Kidney (tissue), 14 donors: Measurements from ENCODE around the gene CLIP1. TPM values are rescaled to one million over a fixed set of nuclear protein-coding genes. Genes with fewer than 3 reads are reported as not detected.
"Not testable (repeated sequence)": the region's sequence is repeated elsewhere in the genome, so short reads cannot be mapped to it uniquely, and the experiment has no call there.

Experiments used
- DNase-seq, 5 donors: peaks; one replicate each; pipeline ENCODE4 v3.0.0-alpha.2; 2013 to 2020
- FAIRE-seq: peaks from 2 replicates; lab custom pipeline; 2012; peaks lifted over from hg19 to GRCh38; lab: Jason Lieb, UNC
- H3K27ac ChIP-seq, 2 donors: one replicate each; pipeline ENCODE4 v1.7.0; 2013; ENCODE audit warnings: low read depth in 2 of 2, low read length in 2 of 2, inconsistent platforms in 1 of 2
- H3K27me3 ChIP-seq: one replicate; pipeline ENCODE4 v1.7.1; 2013; ENCODE audit warnings: low read length, inconsistent platforms; ENCODE audit not compliant: control insufficient read depth, insufficient read depth
- H3K36me3 ChIP-seq, 3 donors: one replicate each; pipeline versions ENCODE4 v1.7.0 to v1.7.1; 2013; ENCODE audit warnings: low read length in 3 of 3, control low read depth in 1 of 3, inconsistent platforms in 1 of 3; ENCODE audit not compliant: insufficient read depth in 3 of 3, control insufficient read depth in 2 of 3
- H3K4me1 ChIP-seq, 3 donors: one replicate each; pipeline versions ENCODE4 v1.7.0 to v1.7.1; 2013; ENCODE audit warnings: low read length in 3 of 3, inconsistent platforms in 1 of 3, low read depth in 1 of 3; ENCODE audit not compliant: control insufficient read depth in 2 of 3, insufficient read depth in 2 of 3
- H3K4me3 ChIP-seq, 3 donors: one replicate each; pipeline versions ENCODE4 v1.7.0 to v1.8.1; 2013; ENCODE audit warnings: low read length in 3 of 3, control low read depth in 1 of 3, inconsistent platforms in 1 of 3
- H3K9ac ChIP-seq, 3 donors: one replicate each; pipeline versions ENCODE4 v1.7.0 to v1.7.1; 2013; ENCODE audit warnings: low read length in 3 of 3, control low read depth in 1 of 3, inconsistent platforms in 1 of 3
- H3K9me3 ChIP-seq, 3 donors: one replicate each; pipeline versions ENCODE4 v1.7.0 to v1.7.1; 2013; ENCODE audit warnings: low read length in 3 of 3, control low read depth in 1 of 3, inconsistent platforms in 1 of 3; ENCODE audit not compliant: control insufficient read depth in 2 of 3, insufficient read depth in 1 of 3
- intact Hi-C: fragments of 100-400 bp; cut with DNase I; formaldehyde crosslinking; loops from one replicate; pipeline ENCODE4 v1.11.1; 2022
- polyA plus RNA-seq: library from polyadenylated mRNA; stranded (reverse); fragments of 350-450 nt; fragmentation: Illumina TruSeq; extraction: RNeasy Lipid Tissue Mini Kit (QIAGEN cat#74804); gene quantifications from one replicate; pipeline ENCODE4 v1.2.3, GENCODE V29; 2014; ENCODE audit warnings: low read depth, low replicate concordance; ENCODE audit not compliant: insufficient read depth
- total RNA-seq: library from RNA; stranded (reverse); fragmentation: NEBNext Ultra II Directional; extraction: Animal tissue kit (Norgen Biotek cat#: 25700); gene quantifications from one replicate; pipeline ENCODE4 v1.2.1, GENCODE V29; 2021
- TF ChIP-seq, protein P1 (sequence below): IDR thresholded peaks from 3 replicates; pipeline ENCODE4 v1.5.1; 2012; ENCODE audit warnings: mild to moderate bottlenecking, moderate library complexity, borderline replicate concordance; ENCODE audit not compliant: insufficient read depth; ENCODE audit errors: extremely low read depth
- donor health status: control.
- donor health status: control.
- donor health status: control.
- donor health status: control.
- donor health status: control.
- donor health status: DM: yes; HTN: yes; CAD: no.
- donor health status: Normal renal cell carcinoma (clear cell type).

Gene CLIP1
- total and polyA plus RNA-seq, 2 donors from 2014 or later: 14.5 to 85.3 TPM

DNA sequence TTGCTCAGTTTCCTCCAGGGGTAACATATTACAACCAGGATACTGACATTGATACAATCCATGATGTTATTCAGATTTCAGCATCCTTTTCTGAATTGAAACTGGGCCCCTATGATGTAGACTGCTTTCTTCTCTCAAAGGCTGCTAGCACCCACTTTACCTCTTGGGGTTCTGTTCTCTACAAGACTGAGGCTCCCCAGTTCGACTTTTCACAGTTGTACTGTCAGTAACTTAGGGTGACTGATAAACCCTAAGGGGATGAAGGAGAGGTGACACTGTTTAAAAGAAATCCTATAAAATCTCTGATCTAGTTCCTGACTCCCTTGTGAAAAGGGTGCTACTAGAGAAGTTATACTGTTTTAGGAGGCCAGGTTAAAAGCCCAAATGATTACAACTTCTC is 157.0 kb downstream of the CLIP1 start:
- Histone ChIP-seq H3K4me3 (peak overlapping the region; percentile 94 to 97 (median 94)), H3K9ac (peak overlapping the region; percentile 89 to 94 (median 90)), H3K4me1 (peaks cover 0 to 10% (median 0%) of the 10 kb centered on the region in 3 donors), H3K36me3 (peaks cover 3 to 8% (median 7%) of the 10 kb centered on the region in 3 donors), H3K27me3 (no peaks in the 10 kb centered on the region), H3K9me3 (no peaks in the 10 kb centered on the region), H3K27ac (peak overlapping the region in 1 of 2 donors; percentile 88)
- DNase-seq: no peak
- intact Hi-C loops: no loop called here
- no peak for FAIRE-seq
- TF ChIP-seq, protein P1, sequence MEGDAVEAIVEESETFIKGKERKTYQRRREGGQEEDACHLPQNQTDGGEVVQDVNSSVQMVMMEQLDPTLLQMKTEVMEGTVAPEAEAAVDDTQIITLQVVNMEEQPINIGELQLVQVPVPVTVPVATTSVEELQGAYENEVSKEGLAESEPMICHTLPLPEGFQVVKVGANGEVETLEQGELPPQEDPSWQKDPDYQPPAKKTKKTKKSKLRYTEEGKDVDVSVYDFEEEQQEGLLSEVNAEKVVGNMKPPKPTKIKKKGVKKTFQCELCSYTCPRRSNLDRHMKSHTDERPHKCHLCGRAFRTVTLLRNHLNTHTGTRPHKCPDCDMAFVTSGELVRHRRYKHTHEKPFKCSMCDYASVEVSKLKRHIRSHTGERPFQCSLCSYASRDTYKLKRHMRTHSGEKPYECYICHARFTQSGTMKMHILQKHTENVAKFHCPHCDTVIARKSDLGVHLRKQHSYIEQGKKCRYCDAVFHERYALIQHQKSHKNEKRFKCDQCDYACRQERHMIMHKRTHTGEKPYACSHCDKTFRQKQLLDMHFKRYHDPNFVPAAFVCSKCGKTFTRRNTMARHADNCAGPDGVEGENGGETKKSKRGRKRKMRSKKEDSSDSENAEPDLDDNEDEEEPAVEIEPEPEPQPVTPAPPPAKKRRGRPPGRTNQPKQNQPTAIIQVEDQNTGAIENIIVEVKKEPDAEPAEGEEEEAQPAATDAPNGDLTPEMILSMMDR: no peak

DNA sequence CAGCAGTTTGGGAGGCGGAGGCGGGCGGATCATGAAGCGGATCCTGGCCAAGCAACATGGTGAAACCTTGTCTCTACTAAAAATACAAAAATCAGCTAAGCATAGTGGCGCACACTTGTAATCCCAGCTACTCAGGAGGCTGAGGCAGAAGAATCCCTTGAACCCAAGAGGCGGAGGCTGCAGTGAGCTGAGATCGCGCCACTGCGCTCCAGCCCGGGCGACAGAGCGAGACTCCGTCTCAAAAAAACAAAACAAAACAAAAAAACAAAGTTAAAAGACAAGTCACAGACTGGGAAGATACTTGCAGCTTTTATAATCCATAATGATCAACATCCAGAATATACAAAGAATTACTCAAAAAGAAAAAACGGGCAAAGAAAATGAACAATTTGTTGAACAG is 161.7 kb downstream of the CLIP1 start:
- H3K27me3 ChIP-seq, H3K9ac ChIP-seq, H3K9me3 ChIP-seq, DNase-seq, intact Hi-C loops, H3K27ac ChIP-seq, H3K4me3 ChIP-seq, H3K4me1 ChIP-seq, FAIRE-seq: not testable (repeated sequence)
- H3K36me3 ChIP-seq: peaks cover 3 to 23% (median 15%) of the 10 kb centered on the region in 3 donors

GRCh38 chr12:122258939-122259338 is 163.5 kb downstream of the CLIP1 start:
- H3K4me1 ChIP-seq, DNase-seq, H3K27me3 ChIP-seq, H3K9me3 ChIP-seq, H3K4me3 ChIP-seq, FAIRE-seq, H3K27ac ChIP-seq, H3K9ac ChIP-seq, intact Hi-C loops: not testable (repeated sequence)
- H3K36me3 ChIP-seq: peaks cover 3 to 27% (median 15%) of the 10 kb centered on the region in 3 donors

- FAIRE-seq, intact Hi-C loops, H3K27me3 ChIP-seq, H3K9me3 ChIP-seq, H3K27ac ChIP-seq, H3K4me1 ChIP-seq, DNase-seq, H3K4me3 ChIP-seq, H3K9ac ChIP-seq: not testable (repeated sequence)
- H3K36me3 ChIP-seq: peaks cover 3 to 27% (median 15%) of the 10 kb centered on the region in 3 donors
These were observed 164.0 kb downstream of the CLIP1 start for GRCh38 chr12:122258462-122258861.

DNA sequence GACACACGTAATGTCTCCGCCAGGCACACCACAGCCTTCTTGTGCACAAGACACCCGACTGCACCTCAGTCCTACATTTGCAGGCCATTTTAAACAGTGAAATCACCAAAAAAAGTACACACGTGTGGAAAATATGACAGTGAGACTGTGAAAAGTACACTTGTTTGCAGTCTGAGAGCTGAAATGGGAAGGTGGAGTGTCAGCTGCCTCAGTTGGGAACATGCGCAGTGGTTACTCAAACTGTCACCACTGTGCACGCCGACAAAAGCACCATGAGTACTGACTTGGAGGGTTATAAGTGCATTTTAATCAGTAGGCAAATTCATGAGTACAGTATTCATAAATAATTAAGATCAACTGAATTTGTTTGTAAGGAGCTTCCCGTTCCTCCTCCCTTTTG is 171.9 kb downstream of the CLIP1 start:
- intact Hi-C loops: no loop called here
- no peak overlapping the region for H3K4me3 ChIP-seq
- no peaks in the 10 kb centered on the region for H3K27me3 ChIP-seq
- DNase-seq: no peak
- H3K4me1 ChIP-seq: no peaks in the 10 kb centered on the region
- no peak for FAIRE-seq
- peaks cover 0 to 31% (median 2%) of the 10 kb centered on the region in 3 donors for H3K36me3 ChIP-seq
- H3K9me3 ChIP-seq: no peaks in the 10 kb centered on the region
- H3K27ac ChIP-seq: no peak overlapping the region
- no peak overlapping the region for H3K9ac ChIP-seq
- TF ChIP-seq, protein P1: no peak
